Uterus (tissue), 2 donors: ENCODE results near the gene BCL2L11.

ENCODE experiments used
- POLR2A ChIP-seq, 2 donors: fragments of 450-650 bp; IDR thresholded peaks; one replicate each; pipeline ENCODE4 v1.6.1; 2016; ENCODE audit warnings: antibody characterized with exemption in 2 of 2, mild to moderate bottlenecking in 1 of 2, moderate library complexity in 1 of 2
- TF ChIP-seq, protein P1 (sequence below), 4 experiments: fragments of 200-600 bp in 2 of 4; fragments of 450-650 bp in 2 of 4; sonication (generic) in 2 of 4; IDR thresholded peaks; one replicate each; pipeline ENCODE4 v1.5.1; 2016 to 2019; ENCODE audit warnings: antibody characterized with exemption in 4 of 4, mild to moderate bottlenecking in 2 of 4, moderate library complexity in 1 of 4

DNA sequence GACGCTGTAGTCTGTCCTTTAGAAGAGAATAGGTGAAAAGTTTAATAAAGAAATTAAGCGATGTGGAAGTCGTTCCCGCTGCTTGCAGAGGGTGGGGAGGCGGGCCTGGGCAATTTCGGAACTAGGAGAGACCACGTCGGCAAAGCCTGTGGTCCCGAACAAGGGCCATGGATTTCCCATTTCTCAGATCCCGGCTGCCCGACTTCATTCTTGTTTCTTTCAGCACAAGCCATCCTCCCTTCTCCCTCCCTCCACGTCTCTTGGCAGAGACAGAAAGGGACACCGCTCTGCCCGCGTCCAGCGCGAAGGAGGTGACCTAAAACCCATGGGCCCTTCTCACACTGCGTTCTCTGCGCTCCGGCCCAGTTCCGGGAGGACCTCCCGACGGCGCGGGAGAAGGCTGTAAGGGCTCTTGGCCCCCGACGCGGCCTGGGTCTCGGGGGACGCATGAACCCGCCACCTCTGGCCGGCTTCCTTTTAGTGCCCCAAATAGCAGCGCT is 2.2 kb upstream of the BCL2L11 start:
- TF ChIP-seq, protein P1, sequence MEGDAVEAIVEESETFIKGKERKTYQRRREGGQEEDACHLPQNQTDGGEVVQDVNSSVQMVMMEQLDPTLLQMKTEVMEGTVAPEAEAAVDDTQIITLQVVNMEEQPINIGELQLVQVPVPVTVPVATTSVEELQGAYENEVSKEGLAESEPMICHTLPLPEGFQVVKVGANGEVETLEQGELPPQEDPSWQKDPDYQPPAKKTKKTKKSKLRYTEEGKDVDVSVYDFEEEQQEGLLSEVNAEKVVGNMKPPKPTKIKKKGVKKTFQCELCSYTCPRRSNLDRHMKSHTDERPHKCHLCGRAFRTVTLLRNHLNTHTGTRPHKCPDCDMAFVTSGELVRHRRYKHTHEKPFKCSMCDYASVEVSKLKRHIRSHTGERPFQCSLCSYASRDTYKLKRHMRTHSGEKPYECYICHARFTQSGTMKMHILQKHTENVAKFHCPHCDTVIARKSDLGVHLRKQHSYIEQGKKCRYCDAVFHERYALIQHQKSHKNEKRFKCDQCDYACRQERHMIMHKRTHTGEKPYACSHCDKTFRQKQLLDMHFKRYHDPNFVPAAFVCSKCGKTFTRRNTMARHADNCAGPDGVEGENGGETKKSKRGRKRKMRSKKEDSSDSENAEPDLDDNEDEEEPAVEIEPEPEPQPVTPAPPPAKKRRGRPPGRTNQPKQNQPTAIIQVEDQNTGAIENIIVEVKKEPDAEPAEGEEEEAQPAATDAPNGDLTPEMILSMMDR (IDR thresholded peaks at IDR 0.05), result no peak
- TF ChIP-seq POLR2A (IDR thresholded peaks at IDR 0.05), result no peak
